Smooth muscle cell (in vitro differentiated cells): ENCODE measurements around the gene PCSK6. TPM values are rescaled to one million over a fixed set of nuclear protein-coding genes. Genes with fewer than 3 reads are reported as not detected.
"Not testable (repeated sequence)": the region's sequence is repeated elsewhere in the genome, so short reads cannot be mapped to it uniquely, and the experiment has no call there.

Experiments
- DNase-seq: peaks from one replicate; lab custom pipeline; 2025; ENCODE audit not compliant: unreplicated experiment; lab: John Stamatoyannopoulos, UW
- H2AFZ ChIP-seq: fragments of 200-600 bp; sonication (generic); 2 replicates; pipeline ENCODE4 v1.6.0; 2016; ENCODE audit warnings: antibody characterized with exemption, low read depth, mild to moderate bottlenecking
- H3F3A ChIP-seq: fragments of 200-600 bp; sonication (generic); 2 replicates; pipeline ENCODE4 v1.6.0; 2017; ENCODE audit warnings: antibody characterized with exemption, low read depth
- H3K27ac ChIP-seq: fragments of 200-600 bp; sonication (generic); 2 replicates; pipeline ENCODE4 v1.5.1; 2016; ENCODE audit warnings: low read depth, mild to moderate bottlenecking
- H3K27me3 ChIP-seq: fragments of 200-600 bp; sonication (generic); 2 replicates; pipeline ENCODE4 v1.6.1; 2016; ENCODE audit warnings: low read depth, mild to moderate bottlenecking
- H3K36me3 ChIP-seq: fragments of 200-600 bp; sonication (generic); 2 replicates; pipeline ENCODE4 v1.5.1; 2016; ENCODE audit warnings: low read depth
- H3K4me1 ChIP-seq: fragments of 200-600 bp; sonication (generic); 2 replicates; pipeline ENCODE4 v1.5.1; 2016; ENCODE audit warnings: low read depth
- H3K4me2 ChIP-seq: fragments of 200-600 bp; sonication (generic); 2 replicates; pipeline ENCODE4 v1.6.0; 2016; ENCODE audit warnings: mild to moderate bottlenecking
- H3K4me3 ChIP-seq: fragments of 200-600 bp; sonication (generic); 2 replicates; pipeline ENCODE4 v1.5.1; 2016; ENCODE audit warnings: mild to moderate bottlenecking
- H3K79me2 ChIP-seq: fragments of 200-600 bp; sonication (generic); 2 replicates; pipeline ENCODE4 v1.6.0; 2016; ENCODE audit warnings: low read depth, mild to moderate bottlenecking
- H3K9ac ChIP-seq: fragments of 200-600 bp; sonication (generic); 2 replicates; pipeline ENCODE4 v1.6.0; 2016; ENCODE audit warnings: low read depth
- H3K9me3 ChIP-seq: fragments of 200-600 bp; sonication (generic); replicated peaks from 2 replicates; pipeline ENCODE4 v1.5.1; 2016; ENCODE audit warnings: low read depth
- H4K20me1 ChIP-seq: fragments of 200-600 bp; sonication (generic); 2 replicates; pipeline ENCODE4 v1.6.0; 2016; ENCODE audit warnings: low read depth
- CTCF ChIP-seq: fragments of 200-600 bp; sonication (generic); IDR thresholded peaks from 2 replicates; pipeline ENCODE4 v1.5.1; 2017; ENCODE audit warnings: borderline replicate concordance, mild to moderate bottlenecking, antibody characterized with exemption; ENCODE audit not compliant: insufficient read depth, poor library complexity, severe bottlenecking
- WGBS: methylation state at CpG from one replicate; pipeline ENCODE4 v1.1.7; 2016; ENCODE audit warnings: low lambda C conversion rate; 5-methylcytosine and 5-hydroxymethylcytosine counted together
- polyA plus RNA-seq: library from polyadenylated mRNA; unstranded; fragments of >200 nt; fragmentation: Nextera tagmentation; extraction: Ambion mirVana; gene quantifications from 2 replicates; pipeline ENCODE4 v1.2.1, GENCODE V29; 2016
- total RNA-seq: library from RNA; depleted of rRNA; stranded (reverse); fragments of >200 nt; gene quantifications from 2 replicates; pipeline ENCODE4 v1.2.3, GENCODE V29; 2014

PCSK6 gene
- total and polyA plus RNA-seq, 2 experiments from 2014 or later, result 17.5 TPM

- no peaks in the 10 kb centered on the region for H3F3A ChIP-seq
- H3K4me1 ChIP-seq, result no peaks in the 10 kb centered on the region
- H4K20me1 ChIP-seq, result no peaks in the 10 kb centered on the region
- no peaks in the 10 kb centered on the region for H3K36me3 ChIP-seq
- 85% methylated on average over 17 of the region's 17 CpGs for WGBS
- no peaks in the 10 kb centered on the region for H3K27me3 ChIP-seq
- TF ChIP-seq CTCF, result no peak
- no peaks in the 10 kb centered on the region for H3K79me2 ChIP-seq
- H3K9ac ChIP-seq, result no peak overlapping the region
- no peak overlapping the region for H3K4me3 ChIP-seq
- H3K9me3 ChIP-seq, result no peaks in the 10 kb centered on the region
- no peak overlapping the region for H3K27ac ChIP-seq
- H2AFZ ChIP-seq, result no peak overlapping the region
- no peak overlapping the region for H3K4me2 ChIP-seq
- DNase-seq, result no peak
Observed at GRCh38 chr15:101426761-101427333, 62.7 kb downstream of the PCSK6 start.

- Histone ChIP-seq H3K4me1 (no peaks in the 10 kb centered on the region), H3K27ac (no peak overlapping the region), H3K9ac (no peak overlapping the region), H3K36me3 (no peaks in the 10 kb centered on the region), H3K9me3 (no peaks in the 10 kb centered on the region), H3K4me3 (no peak overlapping the region), H3K4me2 (no peak overlapping the region), H4K20me1 (no peaks in the 10 kb centered on the region), H3K79me2 (no peaks in the 10 kb centered on the region), H3F3A (no peaks in the 10 kb centered on the region), H3K27me3 (no peaks in the 10 kb centered on the region), H2AFZ (no peak overlapping the region)
- WGBS, result 80% methylated on average over 9 of the region's 9 CpGs
- TF ChIP-seq CTCF, result no peak
- no peak for DNase-seq
Observed at GRCh38 chr15:101425787-101426365, 63.6 kb downstream of the PCSK6 start.

GRCh38 chr15:101424984-101425383, 64.5 kb downstream of the PCSK6 start:
- H3K4me2 ChIP-seq, result no peak overlapping the region
- H3K4me1 ChIP-seq, result no peaks in the 10 kb centered on the region
- no peak overlapping the region for H2AFZ ChIP-seq
- no peaks in the 10 kb centered on the region for H4K20me1 ChIP-seq
- 88% methylated on average over 7 of the region's 7 CpGs for WGBS
- H3K79me2 ChIP-seq, result no peaks in the 10 kb centered on the region
- H3F3A ChIP-seq, result no peaks in the 10 kb centered on the region
- DNase-seq, result no peak
- TF ChIP-seq CTCF, result no peak
- no peaks in the 10 kb centered on the region for H3K27me3 ChIP-seq
- no peak overlapping the region for H3K27ac ChIP-seq
- H3K4me3 ChIP-seq, result no peak overlapping the region
- H3K9ac ChIP-seq, result no peak overlapping the region
- no peaks in the 10 kb centered on the region for H3K36me3 ChIP-seq
- H3K9me3 ChIP-seq, result no peaks in the 10 kb centered on the region

- no peak overlapping the region for H2AFZ ChIP-seq
- no peaks in the 10 kb centered on the region for H3K36me3 ChIP-seq
- H3K9ac ChIP-seq, result no peak overlapping the region
- no peaks in the 10 kb centered on the region for H3K9me3 ChIP-seq
- no peaks in the 10 kb centered on the region for H3K4me1 ChIP-seq
- no peak overlapping the region for H3K4me2 ChIP-seq
- H3K27ac ChIP-seq, result no peak overlapping the region
- TF ChIP-seq CTCF, result no peak
- no peak for DNase-seq
- WGBS, result 95% methylated on average over 4 of the region's 4 CpGs
- no peak overlapping the region for H3K4me3 ChIP-seq
- H3F3A ChIP-seq, result no peaks in the 10 kb centered on the region
- no peaks in the 10 kb centered on the region for H4K20me1 ChIP-seq
- H3K27me3 ChIP-seq, result no peaks in the 10 kb centered on the region
- H3K79me2 ChIP-seq, result no peaks in the 10 kb centered on the region
Observed at GRCh38 chr15:101420232-101420631, 69.3 kb downstream of the PCSK6 start.

GRCh38 chr15:101416475-101416874, 73.0 kb downstream of the PCSK6 start:
- not testable (repeated sequence) for H3K4me1 ChIP-seq, H3K27ac ChIP-seq, H4K20me1 ChIP-seq, H3K36me3 ChIP-seq, H3K4me2 ChIP-seq, H3K9ac ChIP-seq, H2AFZ ChIP-seq, DNase-seq, H3K9me3 ChIP-seq, H3K27me3 ChIP-seq, H3K79me2 ChIP-seq, H3F3A ChIP-seq, H3K4me3 ChIP-seq
- WGBS, result 85% methylated on average over 6 of the region's 6 CpGs
